Measurements from ENCODE around the gene COL23A1. TPM values are rescaled to one million over a fixed set of nuclear protein-coding genes. Genes with fewer than 3 reads are reported as not detected.

COL23A1 gene
- total and polyA plus RNA-seq, 4 donors, result 0.36 to 1.5 (median 1.1) TPM; not detected in 1

GRCh38 chr5:178535299-178536175, 54.7 kb downstream of the COL23A1 start:
- Histone ChIP-seq H3K4me3 (ENCODE audit: low read length in 2 of 2) (no peak overlapping the region), H3K36me3 (ENCODE audit: control insufficient read depth in 1 of 2, insufficient read depth in 2 of 2, low read length in 1 of 2) (no peaks in the 10 kb centered on the region), H3K4me1 (ENCODE audit: control insufficient read depth in 1 of 2, insufficient read depth in 2 of 2, low read length in 2 of 2) (no peaks in the 10 kb centered on the region), H3K27me3 (ENCODE audit: control insufficient read depth in 1 of 2, insufficient read depth in 2 of 2, low read length in 1 of 2) (no peaks in the 10 kb centered on the region), H3K9me3 (ENCODE audit: control insufficient read depth, low read length) (no peaks in the 10 kb centered on the region), H3K27ac (ENCODE audit: low read depth in 1 of 2, low read length in 2 of 2) (no peak overlapping the region)
- WGBS, 2 donors, result 67 to 71% methylated on average over 20 of the region's 20 CpGs
- ATAC-seq (ENCODE audit: low FRiP score) (peak; percentile 57), DNase-seq (peak in 1 of 2 donors; percentile 74)
- intact Hi-C loops (cut with DNase I), result no loop called here

GRCh38 chr5:178533136-178533535, 57.1 kb downstream of the COL23A1 start:
- ATAC-seq (ENCODE audit: low FRiP score) (no peak), DNase-seq (no peak)
- no peaks in the 10 kb centered on the region for H3K27me3 ChIP-seq (ENCODE audit: control insufficient read depth in 1 of 2, insufficient read depth in 2 of 2, low read length in 1 of 2)
- no peaks in the 10 kb centered on the region for H3K4me1 ChIP-seq (ENCODE audit: control insufficient read depth in 1 of 2, insufficient read depth in 2 of 2, low read length in 2 of 2)
- intact Hi-C loops (cut with DNase I), result no loop called here
- H3K36me3 ChIP-seq (ENCODE audit: control insufficient read depth in 1 of 2, insufficient read depth in 2 of 2, low read length in 1 of 2), result no peaks in the 10 kb centered on the region
- H3K9me3 ChIP-seq (ENCODE audit: control insufficient read depth, low read length), result no peaks in the 10 kb centered on the region
- H3K4me3 ChIP-seq (ENCODE audit: low read length in 2 of 2), result no peak overlapping the region
- WGBS, 2 donors, result 92 to 95% methylated on average over 10 of the region's 10 CpGs
- no peak overlapping the region for H3K27ac ChIP-seq (ENCODE audit: low read depth in 1 of 2, low read length in 2 of 2)

GRCh38 chr5:178532666-178533065, 57.5 kb downstream of the COL23A1 start:
- DNase-seq (peak in 1 of 2 donors; percentile 17), ATAC-seq (ENCODE audit: low FRiP score) (no peak)
- intact Hi-C loops (cut with DNase I), result no loop called here
- Histone ChIP-seq H3K36me3 (ENCODE audit: control insufficient read depth in 1 of 2, insufficient read depth in 2 of 2, low read length in 1 of 2) (no peaks in the 10 kb centered on the region), H3K9me3 (ENCODE audit: control insufficient read depth, low read length) (no peaks in the 10 kb centered on the region), H3K27me3 (ENCODE audit: control insufficient read depth in 1 of 2, insufficient read depth in 2 of 2, low read length in 1 of 2) (no peaks in the 10 kb centered on the region), H3K4me1 (ENCODE audit: control insufficient read depth in 1 of 2, insufficient read depth in 2 of 2, low read length in 2 of 2) (no peaks in the 10 kb centered on the region), H3K27ac (ENCODE audit: low read depth in 1 of 2, low read length in 2 of 2) (no peak overlapping the region), H3K4me3 (ENCODE audit: low read length in 2 of 2) (no peak overlapping the region)
- 73 to 77% methylated on average over 7 of the region's 7 CpGs for WGBS, 2 donors

- H3K4me3 ChIP-seq (ENCODE audit: low read length in 2 of 2), result no peak overlapping the region
- peak in 1 of 2 donors; percentile 30 for DNase-seq
- no peaks in the 10 kb centered on the region for H3K36me3 ChIP-seq (ENCODE audit: control insufficient read depth in 1 of 2, insufficient read depth in 2 of 2, low read length in 1 of 2)
- H3K9me3 ChIP-seq (ENCODE audit: control insufficient read depth, low read length), result no peaks in the 10 kb centered on the region
- no peak for ATAC-seq (ENCODE audit: low FRiP score)
- intact Hi-C loops (cut with DNase I), result no loop called here
- no peaks in the 10 kb centered on the region for H3K4me1 ChIP-seq (ENCODE audit: control insufficient read depth in 1 of 2, insufficient read depth in 2 of 2, low read length in 2 of 2)
- no peaks in the 10 kb centered on the region for H3K27me3 ChIP-seq (ENCODE audit: control insufficient read depth in 1 of 2, insufficient read depth in 2 of 2, low read length in 1 of 2)
- H3K27ac ChIP-seq (ENCODE audit: low read depth in 1 of 2, low read length in 2 of 2), result no peak overlapping the region
- 87 to 91% methylated on average over 5 of the region's 5 CpGs for WGBS, 2 donors
Observed at GRCh38 chr5:178532236-178532635, 58.0 kb downstream of the COL23A1 start.

- no peak for ATAC-seq (ENCODE audit: low FRiP score)
- no peak overlapping the region for H3K27ac ChIP-seq (ENCODE audit: low read depth in 1 of 2, low read length in 2 of 2)
- no peaks in the 10 kb centered on the region for H3K27me3 ChIP-seq (ENCODE audit: control insufficient read depth in 1 of 2, insufficient read depth in 2 of 2, low read length in 1 of 2)
- intact Hi-C loops (cut with DNase I), result no loop called here
- 94% methylated on average over 11 of the region's 11 CpGs for WGBS, 2 donors
- no peaks in the 10 kb centered on the region for H3K9me3 ChIP-seq (ENCODE audit: control insufficient read depth, low read length)
- H3K36me3 ChIP-seq (ENCODE audit: control insufficient read depth in 1 of 2, insufficient read depth in 2 of 2, low read length in 1 of 2), result no peaks in the 10 kb centered on the region
- DNase-seq, result peak in 1 of 2 donors; percentile 24
- no peak overlapping the region for H3K4me3 ChIP-seq (ENCODE audit: low read length in 2 of 2)
- H3K4me1 ChIP-seq (ENCODE audit: control insufficient read depth in 1 of 2, insufficient read depth in 2 of 2, low read length in 2 of 2), result no peaks in the 10 kb centered on the region
Observed at GRCh38 chr5:178531786-178532185, 58.4 kb downstream of the COL23A1 start.

GRCh38 chr5:178530526-178530925, 59.7 kb downstream of the COL23A1 start:
- DNase-seq (peak in 1 of 2 donors; percentile 21), ATAC-seq (ENCODE audit: low FRiP score) (no peak)
- Histone ChIP-seq H3K4me3 (ENCODE audit: low read length in 2 of 2) (no peak overlapping the region), H3K9me3 (ENCODE audit: control insufficient read depth, low read length) (no peaks in the 10 kb centered on the region), H3K27ac (ENCODE audit: low read depth in 1 of 2, low read length in 2 of 2) (no peak overlapping the region), H3K4me1 (ENCODE audit: control insufficient read depth in 1 of 2, insufficient read depth in 2 of 2, low read length in 2 of 2) (no peaks in the 10 kb centered on the region), H3K36me3 (ENCODE audit: control insufficient read depth in 1 of 2, insufficient read depth in 2 of 2, low read length in 1 of 2) (no peaks in the 10 kb centered on the region), H3K27me3 (ENCODE audit: control insufficient read depth in 1 of 2, insufficient read depth in 2 of 2, low read length in 1 of 2) (no peaks in the 10 kb centered on the region)
- intact Hi-C loops (cut with DNase I), result no loop called here
- WGBS, 2 donors, result 94 to 96% methylated on average over 7 of the region's 7 CpGs

GRCh38 chr5:178529080-178529479, 61.1 kb downstream of the COL23A1 start:
- no peak overlapping the region for H3K4me3 ChIP-seq (ENCODE audit: low read length in 2 of 2)
- intact Hi-C loops (cut with DNase I), result no loop called here
- ATAC-seq (ENCODE audit: low FRiP score) (no peak), DNase-seq (peak in 1 of 2 donors; percentile 42)
- H3K9me3 ChIP-seq (ENCODE audit: control insufficient read depth, low read length), result no peaks in the 10 kb centered on the region
- H3K36me3 ChIP-seq (ENCODE audit: control insufficient read depth in 1 of 2, insufficient read depth in 2 of 2, low read length in 1 of 2), result no peaks in the 10 kb centered on the region
- no peaks in the 10 kb centered on the region for H3K4me1 ChIP-seq (ENCODE audit: control insufficient read depth in 1 of 2, insufficient read depth in 2 of 2, low read length in 2 of 2)
- H3K27ac ChIP-seq (ENCODE audit: low read depth in 1 of 2, low read length in 2 of 2), result no peak overlapping the region
- H3K27me3 ChIP-seq (ENCODE audit: control insufficient read depth in 1 of 2, insufficient read depth in 2 of 2, low read length in 1 of 2), result no peaks in the 10 kb centered on the region
- WGBS, 2 donors, result 56 to 67% methylated on average over 11 of the region's 11 CpGs

- no peaks in the 10 kb centered on the region for H3K9me3 ChIP-seq (ENCODE audit: control insufficient read depth, low read length)
- peak in 1 of 2 donors; percentile 35 for DNase-seq
- no peaks in the 10 kb centered on the region for H3K4me1 ChIP-seq (ENCODE audit: control insufficient read depth in 1 of 2, insufficient read depth in 2 of 2, low read length in 2 of 2)
- H3K36me3 ChIP-seq (ENCODE audit: control insufficient read depth in 1 of 2, insufficient read depth in 2 of 2, low read length in 1 of 2), result no peaks in the 10 kb centered on the region
- ATAC-seq (ENCODE audit: low FRiP score), result peak; percentile 28
- H3K27ac ChIP-seq (ENCODE audit: low read depth in 1 of 2, low read length in 2 of 2), result no peak overlapping the region
- no peaks in the 10 kb centered on the region for H3K27me3 ChIP-seq (ENCODE audit: control insufficient read depth in 1 of 2, insufficient read depth in 2 of 2, low read length in 1 of 2)
- H3K4me3 ChIP-seq (ENCODE audit: low read length in 2 of 2), result no peak overlapping the region
- WGBS, 2 donors, result 53 to 54% methylated on average over 18 of the region's 18 CpGs
- intact Hi-C loops (cut with DNase I), result no loop called here
Observed at GRCh38 chr5:178527458-178528307, 62.5 kb downstream of the COL23A1 start.
